ENCODE measurements around the gene CD160. TPM values are rescaled to one million over a fixed set of nuclear protein-coding genes. Genes with fewer than 3 reads are reported as not detected.

CD160 gene
- total and polyA plus RNA-seq, 2 of the 13 experiments (the other 11 are each of a cell fraction or from before 2014, with no cell fraction given) = 0.09 TPM; not detected in 1

DNA sequence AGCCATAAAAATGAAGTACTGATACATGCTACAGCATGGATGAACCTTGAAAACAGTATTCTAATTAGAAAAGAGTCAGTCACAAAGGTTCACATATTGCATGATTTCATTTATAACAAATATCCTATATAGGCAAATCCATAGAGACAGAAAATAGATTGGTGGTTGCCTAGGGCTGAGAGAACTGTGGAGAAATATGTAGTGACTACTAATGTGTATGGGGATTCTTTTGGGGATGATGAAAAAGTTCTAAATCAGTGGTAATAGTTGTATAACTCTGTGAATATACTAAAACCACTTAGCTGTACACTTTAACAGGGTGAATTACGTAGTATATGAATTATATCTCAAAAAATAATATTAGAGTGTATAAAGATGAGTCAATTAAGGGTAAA, 58.8 kb downstream of the CD160 start:
- H3K9me3 ChIP-seq (ENCODE audit: low read length) = no peaks in the 10 kb centered on the region
- WGBS (ENCODE audit: low lambda C conversion rate) = 95% methylated on average over 1 of the region's 1 CpG
- H3K4me1 ChIP-seq (ENCODE audit: insufficient read depth, low read length) = peaks cover 19% of the 10 kb centered on the region
- ATAC-seq (no peak), DNase-seq (ENCODE audit: low spot score) (no peak), FAIRE-seq (no peak)
- no peak overlapping the region for H3K27ac ChIP-seq (ENCODE audit: extremely low read length, insufficient read depth, low read length)
- H3K36me3 ChIP-seq (replicated peaks in 1 of 2; ENCODE audit: control insufficient read depth in 1 of 2, insufficient read depth in 2 of 2, low read length in 2 of 2) = peaks cover 0 to 3% of the 10 kb centered on the region in 2 experiments; a peak in 2 of 5 replicates
- no peak overlapping the region for H3K9ac ChIP-seq (ENCODE audit: insufficient read depth, low read depth, low read length)
- no peaks in the 10 kb centered on the region; a peak in 1 of 5 replicates for H3K27me3 ChIP-seq (ENCODE audit: control insufficient read depth in 1 of 2, insufficient read depth in 2 of 2, low read length in 2 of 2)
- H2AFZ ChIP-seq (ENCODE audit: low read length) = no peak overlapping the region
- H3K4me2 ChIP-seq (ENCODE audit: low read depth, low read length) = no peak overlapping the region
- ChIA-PET POLR2A (no interaction called here), CTCF (ENCODE audit: low intra/inter-chr PET ratio, low total read pairs) (no interaction called here)
- no peaks in the 10 kb centered on the region for H4K20me1 ChIP-seq (ENCODE audit: insufficient read depth, low read length)
- in situ Hi-C loops (cut with HindIII; ENCODE audit: extremely low pct_ligation_motif_present, low pct_unique_long_range_greater_than_20kb) (no loop called here), intact Hi-C loops (cut with micrococcal nuclease; ENCODE audit: unreplicated experiment) (no loop called here)
- H3K79me2 ChIP-seq (ENCODE audit: insufficient read depth, low read length) = no peaks in the 10 kb centered on the region
- no peak overlapping the region for H3K4me3 ChIP-seq (replicated peaks in 1 of 3; ENCODE audit: insufficient read depth in 1 of 3, low read depth in 2 of 3, low read length in 3 of 3)
- no TSS peak for BruUV-seq (replicated peaks)
- TF ChIP-seq PHF5A (CRISPR knock-in tag; IDR thresholded peaks at IDR 0.05; ENCODE audit: low read depth, unreplicated experiment) (no peak), ZNF670 (CRISPR knock-in tag; IDR thresholded peaks at IDR 0.05; ENCODE audit: borderline replicate concordance) (no peak), TBL1XR1 (IDR thresholded peaks at IDR 0.05; ENCODE audit: borderline replicate concordance, low read length, partially characterized antibody) (no peak), ZNF83 (CRISPR knock-in tag; IDR thresholded peaks at IDR 0.05; ENCODE audit: borderline replicate concordance) (no peak), TBX3 (IDR thresholded peaks at IDR 0.05; ENCODE audit: borderline replicate concordance) (no peak), IRF2 (CRISPR knock-in tag; IDR thresholded peaks at IDR 0.05) (no peak), SNRNP70 (IDR thresholded peaks at IDR 0.05; ENCODE audit: low read depth, low read length) (no peak), HOXA7 (CRISPR knock-in tag; IDR thresholded peaks at IDR 0.05) (no peak), NFIB (CRISPR knock-in tag; IDR thresholded peaks at IDR 0.05; ENCODE audit: borderline replicate concordance) (no peak), TOPORS (CRISPR knock-in tag; IDR thresholded peaks at IDR 0.05) (no peak), MTF1 (CRISPR knock-in tag; IDR thresholded peaks at IDR 0.05) (no peak), ZNF367 (CRISPR knock-in tag; IDR thresholded peaks at IDR 0.05; ENCODE audit: borderline replicate concordance) (no peak), TBP (CRISPR knock-in tag; IDR thresholded peaks at IDR 0.05) (no peak), PPARG (CRISPR knock-in tag; conservative IDR thresholded peaks at IDR 0.05) (no peak), ZNF678 (CRISPR knock-in tag; IDR thresholded peaks at IDR 0.05) (no peak)
- TF ChIP-seq, protein P1, sequence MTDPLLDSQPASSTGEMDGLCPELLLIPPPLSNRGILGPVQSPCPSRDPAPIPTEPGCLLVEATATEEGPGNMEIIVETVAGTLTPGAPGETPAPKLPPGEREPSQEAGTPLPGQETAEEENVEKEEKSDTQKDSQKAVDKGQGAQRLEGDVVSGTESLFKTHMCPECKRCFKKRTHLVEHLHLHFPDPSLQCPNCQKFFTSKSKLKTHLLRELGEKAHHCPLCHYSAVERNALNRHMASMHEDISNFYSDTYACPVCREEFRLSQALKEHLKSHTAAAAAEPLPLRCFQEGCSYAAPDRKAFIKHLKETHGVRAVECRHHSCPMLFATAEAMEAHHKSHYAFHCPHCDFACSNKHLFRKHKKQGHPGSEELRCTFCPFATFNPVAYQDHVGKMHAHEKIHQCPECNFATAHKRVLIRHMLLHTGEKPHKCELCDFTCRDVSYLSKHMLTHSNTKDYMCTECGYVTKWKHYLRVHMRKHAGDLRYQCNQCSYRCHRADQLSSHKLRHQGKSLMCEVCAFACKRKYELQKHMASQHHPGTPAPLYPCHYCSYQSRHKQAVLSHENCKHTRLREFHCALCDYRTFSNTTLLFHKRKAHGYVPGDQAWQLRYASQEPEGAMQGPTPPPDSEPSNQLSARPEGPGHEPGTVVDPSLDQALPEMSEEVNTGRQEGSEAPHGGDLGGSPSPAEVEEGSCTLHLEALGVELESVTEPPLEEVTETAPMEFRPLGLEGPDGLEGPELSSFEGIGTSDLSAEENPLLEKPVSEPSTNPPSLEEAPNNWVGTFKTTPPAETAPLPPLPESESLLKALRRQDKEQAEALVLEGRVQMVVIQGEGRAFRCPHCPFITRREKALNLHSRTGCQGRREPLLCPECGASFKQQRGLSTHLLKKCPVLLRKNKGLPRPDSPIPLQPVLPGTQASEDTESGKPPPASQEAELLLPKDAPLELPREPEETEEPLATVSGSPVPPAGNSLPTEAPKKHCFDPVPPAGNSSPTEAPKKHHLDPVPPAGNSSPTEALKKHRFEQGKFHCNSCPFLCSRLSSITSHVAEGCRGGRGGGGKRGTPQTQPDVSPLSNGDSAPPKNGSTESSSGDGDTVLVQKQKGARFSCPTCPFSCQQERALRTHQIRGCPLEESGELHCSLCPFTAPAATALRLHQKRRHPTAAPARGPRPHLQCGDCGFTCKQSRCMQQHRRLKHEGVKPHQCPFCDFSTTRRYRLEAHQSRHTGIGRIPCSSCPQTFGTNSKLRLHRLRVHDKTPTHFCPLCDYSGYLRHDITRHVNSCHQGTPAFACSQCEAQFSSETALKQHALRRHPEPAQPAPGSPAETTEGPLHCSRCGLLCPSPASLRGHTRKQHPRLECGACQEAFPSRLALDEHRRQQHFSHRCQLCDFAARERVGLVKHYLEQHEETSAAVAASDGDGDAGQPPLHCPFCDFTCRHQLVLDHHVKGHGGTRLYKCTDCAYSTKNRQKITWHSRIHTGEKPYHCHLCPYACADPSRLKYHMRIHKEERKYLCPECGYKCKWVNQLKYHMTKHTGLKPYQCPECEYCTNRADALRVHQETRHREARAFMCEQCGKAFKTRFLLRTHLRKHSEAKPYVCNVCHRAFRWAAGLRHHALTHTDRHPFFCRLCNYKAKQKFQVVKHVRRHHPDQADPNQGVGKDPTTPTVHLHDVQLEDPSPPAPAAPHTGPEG (CRISPR knock-in tag; IDR thresholded peaks at IDR 0.05) = no peak
- TF ChIP-seq, protein P2, sequence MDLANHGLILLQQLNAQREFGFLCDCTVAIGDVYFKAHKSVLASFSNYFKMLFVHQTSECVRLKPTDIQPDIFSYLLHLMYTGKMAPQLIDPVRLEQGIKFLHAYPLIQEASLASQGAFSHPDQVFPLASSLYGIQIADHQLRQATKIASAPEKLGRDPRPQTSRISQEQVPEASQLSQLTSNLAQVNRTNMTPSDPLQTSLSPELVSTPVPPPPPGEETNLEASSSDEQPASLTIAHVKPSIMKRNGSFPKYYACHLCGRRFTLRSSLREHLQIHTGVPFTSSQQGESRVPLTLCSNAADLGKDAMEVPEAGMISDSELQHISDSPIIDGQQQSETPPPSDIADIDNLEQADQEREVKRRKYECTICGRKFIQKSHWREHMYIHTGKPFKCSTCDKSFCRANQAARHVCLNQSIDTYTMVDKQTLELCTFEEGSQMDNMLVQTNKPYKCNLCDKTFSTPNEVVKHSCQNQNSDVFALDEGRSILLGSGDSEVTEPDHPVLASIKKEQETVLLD (CRISPR knock-in tag; IDR thresholded peaks at IDR 0.05; ENCODE audit: low read depth) = no peak
- TF ChIP-seq, protein P3, sequence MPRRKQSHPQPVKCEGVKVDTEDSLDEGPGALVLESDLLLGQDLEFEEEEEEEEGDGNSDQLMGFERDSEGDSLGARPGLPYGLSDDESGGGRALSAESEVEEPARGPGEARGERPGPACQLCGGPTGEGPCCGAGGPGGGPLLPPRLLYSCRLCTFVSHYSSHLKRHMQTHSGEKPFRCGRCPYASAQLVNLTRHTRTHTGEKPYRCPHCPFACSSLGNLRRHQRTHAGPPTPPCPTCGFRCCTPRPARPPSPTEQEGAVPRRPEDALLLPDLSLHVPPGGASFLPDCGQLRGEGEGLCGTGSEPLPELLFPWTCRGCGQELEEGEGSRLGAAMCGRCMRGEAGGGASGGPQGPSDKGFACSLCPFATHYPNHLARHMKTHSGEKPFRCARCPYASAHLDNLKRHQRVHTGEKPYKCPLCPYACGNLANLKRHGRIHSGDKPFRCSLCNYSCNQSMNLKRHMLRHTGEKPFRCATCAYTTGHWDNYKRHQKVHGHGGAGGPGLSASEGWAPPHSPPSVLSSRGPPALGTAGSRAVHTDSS (CRISPR knock-in tag; conservative IDR thresholded peaks at IDR 0.05) = no peak
